Breast epithelium (tissue), 3 donors: Measurements from ENCODE around the gene APOC1.

Experiments
- CTCF ChIP-seq, 3 donors: fragments of 450-650 bp; IDR thresholded peaks; one replicate each; pipeline ENCODE4 v1.5.1; 2016 to 2017; ENCODE audit warnings: antibody characterized with exemption in 3 of 3, mild to moderate bottlenecking in 3 of 3, moderate library complexity in 3 of 3
- POLR2A ChIP-seq: fragments of 450-650 bp; IDR thresholded peaks from one replicate; pipeline ENCODE4 v1.6.1; 2016; ENCODE audit warnings: antibody characterized with exemption, mild to moderate bottlenecking, moderate library complexity
- POLR2AphosphoS5 ChIP-seq, 3 donors: sonication (generic); formaldehyde crosslinking; IDR thresholded peaks; one replicate each; pipeline ENCODE4 v1.6.1; 2017; ENCODE audit warnings: antibody characterized with exemption in 3 of 3

GRCh38 chr19:44955505-44956439 lies 41.4 kb downstream of the APOC1 start:
- TF ChIP-seq POLR2AphosphoS5 (IDR thresholded peaks at IDR 0.05) (no peak), CTCF (IDR thresholded peaks at IDR 0.05) (no peak), POLR2A (no peak)
